ENCODE results near the gene MARCO.

DNA sequence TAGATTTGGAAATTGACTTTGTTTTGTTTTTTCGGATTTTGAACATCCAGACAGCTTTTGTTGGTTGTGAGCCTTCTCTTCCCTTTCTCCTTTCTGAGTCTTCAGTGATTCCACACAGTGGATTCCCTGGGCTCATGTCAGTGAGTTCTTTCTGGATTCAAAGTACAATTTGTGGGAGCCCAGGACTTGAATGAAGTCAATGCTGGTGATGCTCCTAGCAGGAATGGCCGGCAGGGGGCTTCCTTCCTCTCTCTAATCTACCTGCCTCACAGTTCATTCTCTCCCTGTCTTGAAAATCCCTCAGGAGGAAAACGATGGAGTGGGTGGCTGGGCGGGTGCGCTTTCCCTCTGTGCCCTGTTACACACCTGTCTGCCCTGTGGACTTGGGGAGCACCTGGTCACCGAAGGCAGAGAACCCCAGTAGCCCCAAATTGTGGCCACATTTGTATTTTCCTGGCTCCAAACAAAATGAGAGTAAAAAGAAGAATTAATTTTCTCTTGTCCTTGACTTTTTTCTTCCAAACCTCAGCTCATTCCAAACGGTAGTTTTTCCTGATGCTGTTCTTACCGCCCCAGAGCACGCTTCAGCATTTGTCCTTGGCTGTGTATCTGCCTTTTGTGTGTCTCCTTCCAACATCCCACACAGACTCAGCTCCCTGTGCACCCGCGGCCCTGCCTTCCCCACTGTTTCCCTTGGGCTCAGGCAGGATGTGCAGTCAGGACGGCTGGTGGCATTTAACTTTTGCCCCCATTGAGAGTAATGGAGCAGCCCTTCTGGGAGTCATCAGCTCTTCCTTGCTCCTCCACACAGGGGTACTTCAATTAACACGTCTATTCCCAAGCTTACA lies 86.6 kb downstream of the MARCO start:
- TF ChIP-seq, protein P1, sequence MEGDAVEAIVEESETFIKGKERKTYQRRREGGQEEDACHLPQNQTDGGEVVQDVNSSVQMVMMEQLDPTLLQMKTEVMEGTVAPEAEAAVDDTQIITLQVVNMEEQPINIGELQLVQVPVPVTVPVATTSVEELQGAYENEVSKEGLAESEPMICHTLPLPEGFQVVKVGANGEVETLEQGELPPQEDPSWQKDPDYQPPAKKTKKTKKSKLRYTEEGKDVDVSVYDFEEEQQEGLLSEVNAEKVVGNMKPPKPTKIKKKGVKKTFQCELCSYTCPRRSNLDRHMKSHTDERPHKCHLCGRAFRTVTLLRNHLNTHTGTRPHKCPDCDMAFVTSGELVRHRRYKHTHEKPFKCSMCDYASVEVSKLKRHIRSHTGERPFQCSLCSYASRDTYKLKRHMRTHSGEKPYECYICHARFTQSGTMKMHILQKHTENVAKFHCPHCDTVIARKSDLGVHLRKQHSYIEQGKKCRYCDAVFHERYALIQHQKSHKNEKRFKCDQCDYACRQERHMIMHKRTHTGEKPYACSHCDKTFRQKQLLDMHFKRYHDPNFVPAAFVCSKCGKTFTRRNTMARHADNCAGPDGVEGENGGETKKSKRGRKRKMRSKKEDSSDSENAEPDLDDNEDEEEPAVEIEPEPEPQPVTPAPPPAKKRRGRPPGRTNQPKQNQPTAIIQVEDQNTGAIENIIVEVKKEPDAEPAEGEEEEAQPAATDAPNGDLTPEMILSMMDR (IDR thresholded peaks at IDR 0.05), result no peak
- TF ChIP-seq POLR2A (IDR thresholded peaks at IDR 0.05), result no peak

Measured in lower leg skin (tissue), 3 donors.